HCT116 (cell line): ENCODE data around the gene DUOXA2. TPM values are rescaled to one million over a fixed set of nuclear protein-coding genes. Genes with fewer than 3 reads are reported as not detected.

Experiments
- ATAC-seq: fragments of 200-7000 bp; cut with Tn5 transposase; 2 replicates; pipeline ENCODE4 v1.9.1; 2020; ENCODE audit warnings: mild to moderate bottlenecking, moderate library complexity
- BruUV-seq: library from RNA; stranded (reverse); fragments of 400-500 nt; replicated peaks from 2 replicates; lab custom pipeline; 2021; lab: Mats Ljungman, UMichigan
- CTCF ChIA-PET: fragments of 300-600 bp; sonication (Branson Sonifier 250); formaldehyde crosslinking; loops from one replicate; lab custom pipeline; 2021; ENCODE audit warnings: antibody characterized with exemption; lab: Charles Lee
- POLR2A ChIA-PET: fragments of 300-600, 350-600 bp; sonication (Branson Sonifier 250); formaldehyde crosslinking; loops from one replicate; lab custom pipeline; 2021; ENCODE audit warnings: antibody characterized with exemption; lab: Charles Lee
- RAD21 ChIA-PET, 2 experiments: fragments of 300-600 bp; sonication (Branson Sonifier 250); formaldehyde crosslinking; loops; one replicate each; lab custom pipeline; 2023; ENCODE audit warnings: low total read pairs in 2 of 2; ENCODE audit not compliant: uncharacterized antibody in 2 of 2, unreplicated experiment in 2 of 2, low non-redundant PET in 1 of 2; lab: Charles Lee
- DNase-seq: peaks from one replicate; pipeline ENCODE4 v3.0.0-alpha.2; 2010; ENCODE audit warnings: low read depth, low spot score
- H2AFZ ChIP-seq: fragments of 200-600 bp; shearing (Covaris generic), sonication (generic); 2 replicates; pipeline ENCODE4 v1.6.1; 2017; ENCODE audit warnings: low read depth, mixed run types, mixed read lengths, antibody characterized with exemption, low read length; ENCODE audit not compliant: poor library complexity, severe bottlenecking
- H3K27ac ChIP-seq: 2 replicates; pipeline ENCODE4 v1.5.1; 2012; ENCODE audit warnings: low read depth, low read length
- H3K27me3 ChIP-seq: fragments of 200-600 bp; sonication (generic); 2 replicates; pipeline ENCODE4 v1.6.1; 2016; ENCODE audit warnings: mixed run types, low read length, mixed read lengths; ENCODE audit not compliant: insufficient read depth
- H3K36me3 ChIP-seq, 2 experiments: fragments of 200-500 bp in 1 of 2; fragments of 200-600 bp in 1 of 2; sonication (Bioruptor generic) in 1 of 2; sonication (generic) in 1 of 2; 2 replicates each; pipeline versions ENCODE4 v1.5.1 to v1.6.1; 2014 to 2016; ENCODE audit warnings: low read length in 2 of 2, inconsistent platforms in 1 of 2, mixed read lengths in 1 of 2, mixed run types in 1 of 2; ENCODE audit not compliant: insufficient read depth in 2 of 2, control insufficient read depth in 1 of 2
- H3K4me1 ChIP-seq, 2 experiments: fragments of 200-600 bp in 1 of 2; sonication (generic) in 1 of 2; 2 replicates each; pipeline versions ENCODE4 v1.5.1 to v1.6.1; 2012 to 2017; ENCODE audit warnings: low read length in 2 of 2, inconsistent platforms in 1 of 2, mild to moderate bottlenecking in 1 of 2, mixed read lengths in 1 of 2, mixed run types in 1 of 2, moderate library complexity in 1 of 2; ENCODE audit not compliant: insufficient read depth in 2 of 2, control insufficient read depth in 1 of 2
- H3K4me2 ChIP-seq: fragments of 200-600 bp; sonication (generic); 2 replicates; pipeline ENCODE4 v1.6.1; 2017; ENCODE audit warnings: mixed run types, low read length, mixed read lengths
- H3K4me3 ChIP-seq, 2 experiments: fragments of 200-600 bp in 1 of 2; sonication (generic) in 1 of 2; replicated peaks in 1 of 2; 2 replicates each; pipeline ENCODE4 v1.5.1; 2011 to 2016; ENCODE audit warnings: low read length in 2 of 2, control low read depth in 1 of 2, low read depth in 1 of 2, mild to moderate bottlenecking in 1 of 2, mixed read lengths in 1 of 2, mixed run types in 1 of 2
- H3K79me2 ChIP-seq: fragments of 200-600 bp; sonication (generic); 2 replicates; pipeline ENCODE4 v1.6.1; 2017; ENCODE audit warnings: mild to moderate bottlenecking, mixed run types, low read length, moderate library complexity, mixed read lengths; ENCODE audit not compliant: insufficient read depth
- H3K9ac ChIP-seq: fragments of 200-600 bp; sonication (generic); 2 replicates; pipeline ENCODE4 v1.6.1; 2016; ENCODE audit warnings: low read length, mixed read lengths
- H3K9me2 ChIP-seq: fragments of 200-600 bp; sonication (generic), shearing (Covaris generic); 2 replicates; pipeline ENCODE4 v1.6.1; 2017; ENCODE audit warnings: mixed run types, mild to moderate bottlenecking, moderate library complexity; ENCODE audit not compliant: insufficient read depth
- H3K9me3 ChIP-seq, 2 experiments: fragments of 200-500 bp in 1 of 2; fragments of 200-600 bp in 1 of 2; sonication (Bioruptor generic) in 1 of 2; sonication (generic) in 1 of 2; 2 replicates each; pipeline ENCODE4 v1.6.1; 2014 to 2017; ENCODE audit warnings: low read length in 2 of 2, mixed read lengths in 2 of 2, inconsistent platforms in 1 of 2, low read depth in 1 of 2, mild to moderate bottlenecking in 1 of 2, mixed run types in 1 of 2, moderate library complexity in 1 of 2; ENCODE audit not compliant: control insufficient read depth in 1 of 2, insufficient read depth in 1 of 2
- H4K20me1 ChIP-seq: fragments of 200-600 bp; sonication (generic), shearing (Covaris generic); 2 replicates; pipeline ENCODE4 v1.6.1; 2017; ENCODE audit warnings: mixed run types, mild to moderate bottlenecking, moderate library complexity; ENCODE audit not compliant: insufficient read depth
- CBX3 ChIP-seq: IDR thresholded peaks from 2 replicates; pipeline ENCODE4 v1.6.1; 2012; ENCODE audit warnings: low read depth
- CEBPB ChIP-seq: IDR thresholded peaks from 2 replicates; pipeline ENCODE4 v1.6.1; 2012; ENCODE audit warnings: low read depth
- ELF1 ChIP-seq: IDR thresholded peaks from 2 replicates; pipeline ENCODE4 v1.6.1; 2012; ENCODE audit warnings: low read depth, borderline replicate concordance
- EZH2 ChIP-seq: fragments of 200-600 bp; sonication (generic); IDR thresholded peaks from 2 replicates; pipeline ENCODE4 v1.6.1; 2017; ENCODE audit warnings: antibody characterized with exemption, mixed run types
- FOSL1 ChIP-seq: IDR thresholded peaks from 2 replicates; pipeline ENCODE4 v1.6.1; 2012; ENCODE audit warnings: low read depth
- POLR2A ChIP-seq: IDR thresholded peaks from 2 replicates; pipeline ENCODE4 v1.7.0; 2011; ENCODE audit warnings: borderline replicate concordance; ENCODE audit not compliant: insufficient read depth, insufficient read length; ENCODE audit errors: extremely low read depth
- RAD21 ChIP-seq: IDR thresholded peaks from 2 replicates; pipeline ENCODE4 v1.6.1; 2012; ENCODE audit warnings: low read depth, mild to moderate bottlenecking
- SIN3A ChIP-seq: IDR thresholded peaks from 2 replicates; pipeline ENCODE4 v1.6.1; 2012; ENCODE audit warnings: low read depth
- SRF ChIP-seq: IDR thresholded peaks from 2 replicates; pipeline ENCODE4 v1.6.1; 2012; ENCODE audit warnings: low read depth
- YY1 ChIP-seq: IDR thresholded peaks from 2 replicates; pipeline ENCODE4 v1.6.1; 2011; ENCODE audit warnings: low read length, low read depth, moderate library complexity, mild to moderate bottlenecking; ENCODE audit not compliant: insufficient replicate concordance; ENCODE audit errors: extremely low read depth
- ZNF274 ChIP-seq: fragments of 200-500 bp; sonication (Bioruptor generic); IDR thresholded peaks from 2 replicates; pipeline ENCODE4 v1.6.1; 2014; ENCODE audit warnings: mild to moderate bottlenecking, low read depth, low read length, inconsistent platforms
- intact Hi-C: fragments of 100-400 bp; cut with micrococcal nuclease; formaldehyde crosslinking; loops from 2 replicates; pipeline ENCODE4 v1.10.0; 2022
- total RNA-seq: library from RNA; stranded (reverse); gene quantifications from one replicate; pipeline ENCODE4 v1.2.1, GENCODE V29; 2021; ENCODE audit not compliant: unreplicated experiment
- TF ChIP-seq, protein P1 (sequence below), 3 experiments: fragments of 200-600 bp in 1 of 3; sonication (generic) in 1 of 3; IDR thresholded peaks in 2 of 3; conservative IDR thresholded peaks in 1 of 3; 2 replicates each; pipeline ENCODE4 v1.5.1; 2012 to 2017; ENCODE audit warnings: low read depth in 2 of 3, low read length in 2 of 3, antibody characterized with exemption in 1 of 3, borderline replicate concordance in 1 of 3, control low read depth in 1 of 3, mild to moderate bottlenecking in 1 of 3, mixed read lengths in 1 of 3, mixed run types in 1 of 3, moderate library complexity in 1 of 3; ENCODE audit not compliant: insufficient read depth in 1 of 3
- TF ChIP-seq, protein P2 (sequence below): IDR thresholded peaks from 2 replicates; pipeline ENCODE4 v1.6.1; 2012
- TF ChIP-seq, protein P3 (sequence below): IDR thresholded peaks from 2 replicates; pipeline ENCODE4 v1.6.1; 2012
- TF ChIP-seq, protein P4 (sequence below): IDR thresholded peaks from 2 replicates; pipeline ENCODE4 v1.6.1; 2011; ENCODE audit warnings: mild to moderate bottlenecking, low read length, moderate library complexity; ENCODE audit not compliant: insufficient replicate concordance; ENCODE audit errors: extremely low read depth

Gene DUOXA2
- total RNA-seq, 1 experiment from 2014 or later, result not detected

DNA sequence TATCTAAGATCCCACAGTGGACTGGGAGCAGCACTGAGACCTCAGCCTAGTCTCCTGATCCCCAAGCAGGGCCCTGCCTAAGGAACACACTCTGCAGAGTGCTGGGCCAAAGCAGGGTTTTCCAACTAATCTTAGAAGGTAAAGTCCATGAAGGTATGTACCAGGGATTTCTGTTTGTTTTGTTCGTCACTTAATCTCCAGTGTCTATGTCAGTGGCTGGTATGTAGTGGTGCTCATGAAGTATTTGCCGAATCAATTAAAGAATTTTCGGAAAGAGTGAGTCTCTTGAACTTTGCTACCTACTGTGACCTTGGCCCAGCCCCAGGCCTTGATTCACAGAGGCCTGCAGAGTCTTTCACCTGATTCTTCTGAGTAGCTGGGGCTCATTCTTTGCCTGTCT, 17.4 kb downstream of the DUOXA2 start (continued):
- TF ChIP-seq, protein P1, sequence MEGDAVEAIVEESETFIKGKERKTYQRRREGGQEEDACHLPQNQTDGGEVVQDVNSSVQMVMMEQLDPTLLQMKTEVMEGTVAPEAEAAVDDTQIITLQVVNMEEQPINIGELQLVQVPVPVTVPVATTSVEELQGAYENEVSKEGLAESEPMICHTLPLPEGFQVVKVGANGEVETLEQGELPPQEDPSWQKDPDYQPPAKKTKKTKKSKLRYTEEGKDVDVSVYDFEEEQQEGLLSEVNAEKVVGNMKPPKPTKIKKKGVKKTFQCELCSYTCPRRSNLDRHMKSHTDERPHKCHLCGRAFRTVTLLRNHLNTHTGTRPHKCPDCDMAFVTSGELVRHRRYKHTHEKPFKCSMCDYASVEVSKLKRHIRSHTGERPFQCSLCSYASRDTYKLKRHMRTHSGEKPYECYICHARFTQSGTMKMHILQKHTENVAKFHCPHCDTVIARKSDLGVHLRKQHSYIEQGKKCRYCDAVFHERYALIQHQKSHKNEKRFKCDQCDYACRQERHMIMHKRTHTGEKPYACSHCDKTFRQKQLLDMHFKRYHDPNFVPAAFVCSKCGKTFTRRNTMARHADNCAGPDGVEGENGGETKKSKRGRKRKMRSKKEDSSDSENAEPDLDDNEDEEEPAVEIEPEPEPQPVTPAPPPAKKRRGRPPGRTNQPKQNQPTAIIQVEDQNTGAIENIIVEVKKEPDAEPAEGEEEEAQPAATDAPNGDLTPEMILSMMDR (IDR thresholded peaks at IDR 0.05 in 2 of 3, conservative IDR thresholded peaks at IDR 0.05 in 1 of 3; ENCODE audit: borderline replicate concordance in 1 of 3, insufficient read depth in 1 of 3, low read depth in 2 of 3, low read length in 2 of 3), result no peak
- TF ChIP-seq ELF1 (no peak), CBX3 (no peak), EZH2 (no peak), ZNF274 (no peak), CEBPB (no peak), FOSL1 (no peak), SIN3A (no peak)
- TF ChIP-seq, protein P2, sequence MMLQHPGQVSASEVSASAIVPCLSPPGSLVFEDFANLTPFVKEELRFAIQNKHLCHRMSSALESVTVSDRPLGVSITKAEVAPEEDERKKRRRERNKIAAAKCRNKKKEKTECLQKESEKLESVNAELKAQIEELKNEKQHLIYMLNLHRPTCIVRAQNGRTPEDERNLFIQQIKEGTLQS, result no peak

DNA sequence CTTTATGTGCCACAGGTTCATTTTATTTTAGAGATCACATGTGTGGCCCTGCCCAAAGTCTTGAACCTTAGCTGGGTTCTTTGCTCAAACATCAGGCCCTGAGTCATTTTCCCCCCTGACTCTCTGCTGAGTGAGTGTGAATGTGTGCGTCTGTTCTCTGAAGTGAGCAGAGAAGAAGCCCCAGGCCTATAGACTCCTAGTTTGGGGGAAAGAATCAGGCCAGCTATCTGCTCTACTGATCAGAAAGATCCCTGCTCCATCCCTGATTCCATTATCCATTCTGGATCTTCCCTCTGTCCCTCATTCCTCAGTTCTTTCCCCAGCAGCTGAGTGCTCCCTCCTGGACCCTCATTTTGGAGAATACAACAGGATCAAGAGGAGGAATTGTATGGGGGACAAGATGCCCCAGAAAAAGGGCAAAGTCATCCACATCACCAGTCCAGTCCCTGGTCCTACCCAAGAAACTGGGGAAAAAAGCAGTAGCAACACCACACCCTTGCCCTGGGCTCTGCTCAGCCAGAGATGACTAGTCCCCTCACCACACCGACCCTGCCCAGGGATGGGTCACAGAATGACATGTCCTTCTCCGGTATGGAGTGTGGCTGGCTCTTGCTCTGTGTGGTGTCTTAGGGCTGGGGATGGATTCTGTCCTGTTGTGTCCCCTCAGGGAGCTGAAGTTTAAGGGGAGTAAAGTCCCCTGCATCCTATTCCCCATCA, 18.9 kb downstream of the DUOXA2 start:
- Histone ChIP-seq H3K27ac (no peak overlapping the region), H2AFZ (no peak overlapping the region), H3K79me2 (no peaks in the 10 kb centered on the region), H3K4me2 (no peak overlapping the region), H3K36me3 (no peaks in the 10 kb centered on the region), H4K20me1 (no peaks in the 10 kb centered on the region), H3K9me2 (no peaks in the 10 kb centered on the region), H3K27me3 (no peaks in the 10 kb centered on the region), H3K4me3 (no peak overlapping the region), H3K4me1 (peaks cover 7 to 12% of the 10 kb centered on the region in 2 experiments; a peak in 3 of 4 replicates), H3K9ac (no peak overlapping the region), H3K9me3 (no peaks in the 10 kb centered on the region)
- intact Hi-C loops, result no loop called here
- ChIA-PET CTCF (interaction anchor here (6.0 kb wide), 1 partner anchor 15 kb away, joined by 40 read pairs; no protein-coding TSS in a partner anchor), POLR2A (no interaction called here), RAD21 (no interaction called here)
- TF ChIP-seq RAD21 (no peak), ELF1 (no peak), SIN3A (no peak), YY1 (no peak), SRF (no peak), POLR2A (no peak)
- TF ChIP-seq, protein P3, sequence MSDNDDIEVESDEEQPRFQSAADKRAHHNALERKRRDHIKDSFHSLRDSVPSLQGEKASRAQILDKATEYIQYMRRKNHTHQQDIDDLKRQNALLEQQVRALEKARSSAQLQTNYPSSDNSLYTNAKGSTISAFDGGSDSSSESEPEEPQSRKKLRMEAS, result no peak
- TF ChIP-seq, protein P4, sequence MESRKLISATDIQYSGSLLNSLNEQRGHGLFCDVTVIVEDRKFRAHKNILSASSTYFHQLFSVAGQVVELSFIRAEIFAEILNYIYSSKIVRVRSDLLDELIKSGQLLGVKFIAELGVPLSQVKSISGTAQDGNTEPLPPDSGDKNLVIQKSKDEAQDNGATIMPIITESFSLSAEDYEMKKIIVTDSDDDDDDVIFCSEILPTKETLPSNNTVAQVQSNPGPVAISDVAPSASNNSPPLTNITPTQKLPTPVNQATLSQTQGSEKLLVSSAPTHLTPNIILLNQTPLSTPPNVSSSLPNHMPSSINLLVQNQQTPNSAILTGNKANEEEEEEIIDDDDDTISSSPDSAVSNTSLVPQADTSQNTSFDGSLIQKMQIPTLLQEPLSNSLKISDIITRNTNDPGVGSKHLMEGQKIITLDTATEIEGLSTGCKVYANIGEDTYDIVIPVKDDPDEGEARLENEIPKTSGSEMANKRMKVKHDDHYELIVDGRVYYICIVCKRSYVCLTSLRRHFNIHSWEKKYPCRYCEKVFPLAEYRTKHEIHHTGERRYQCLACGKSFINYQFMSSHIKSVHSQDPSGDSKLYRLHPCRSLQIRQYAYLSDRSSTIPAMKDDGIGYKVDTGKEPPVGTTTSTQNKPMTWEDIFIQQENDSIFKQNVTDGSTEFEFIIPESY, result no peak
- no TSS peak for BruUV-seq
- ATAC-seq (no peak), DNase-seq (no peak)
